HL-60 (cell line): ENCODE data around the gene SCAF4.

Experiments
- DNase-seq, 2 experiments: peaks; one replicate each; pipeline ENCODE4 v3.0.0-alpha.2; 2010 to 2020; ENCODE audit warnings: low read depth in 1 of 2, low spot score in 1 of 2
- H3K27ac ChIP-seq: fragments of 250-450 bp; sonication (Bioruptor Pico); replicated peaks from 2 replicates; pipeline ENCODE4 v1.5.1; 2020; ENCODE audit warnings: mild to moderate bottlenecking, moderate library complexity
- H3K27me3 ChIP-seq: fragments of 250-450 bp; sonication (Bioruptor Pico); 2 replicates; pipeline ENCODE4 v1.5.1; 2021; ENCODE audit warnings: mild to moderate bottlenecking, moderate library complexity; ENCODE audit not compliant: insufficient read depth, poor library complexity, severe bottlenecking
- H3K4me3 ChIP-seq: replicated peaks from 2 replicates; pipeline ENCODE4 v1.5.1; 2011; ENCODE audit warnings: mild to moderate bottlenecking, control low read depth, low read length; ENCODE audit not compliant: insufficient read depth
- GABPA ChIP-seq: IDR thresholded peaks from 2 replicates; pipeline ENCODE4 v1.6.1; 2012; ENCODE audit warnings: low read depth
- POLR2AphosphoS5 ChIP-seq: IDR thresholded peaks from 2 replicates; pipeline ENCODE4 v1.6.1; 2012; ENCODE audit warnings: low read depth
- SPI1 ChIP-seq: IDR thresholded peaks from 2 replicates; pipeline ENCODE4 v1.6.1; 2012; ENCODE audit warnings: low read depth, mild to moderate bottlenecking, borderline replicate concordance
- TF ChIP-seq, protein P1 (sequence below): IDR thresholded peaks from 2 replicates; pipeline ENCODE4 v1.6.1; 2012; ENCODE audit warnings: low read depth; ENCODE audit not compliant: insufficient replicate concordance
- TF ChIP-seq, protein P2 (sequence below): IDR thresholded peaks from one replicate; pipeline ENCODE4 v1.5.1; 2011; ENCODE audit warnings: low read length, control low read depth, inconsistent platforms; ENCODE audit not compliant: insufficient read depth

The SCAF4 gene

GRCh38 chr21:31663584-31664249 lies 68.2 kb downstream of the SCAF4 start:
- Histone ChIP-seq H3K27me3 (no peaks in the 10 kb centered on the region), H3K27ac (no peak overlapping the region), H3K4me3 (no peak overlapping the region)
- no peak for TF ChIP-seq GABPA
- no peak for DNase-seq

GRCh38 chr21:31660591-31660990 lies 71.3 kb downstream of the SCAF4 start:
- TF ChIP-seq SPI1, result no peak
- TF ChIP-seq, protein P1, sequence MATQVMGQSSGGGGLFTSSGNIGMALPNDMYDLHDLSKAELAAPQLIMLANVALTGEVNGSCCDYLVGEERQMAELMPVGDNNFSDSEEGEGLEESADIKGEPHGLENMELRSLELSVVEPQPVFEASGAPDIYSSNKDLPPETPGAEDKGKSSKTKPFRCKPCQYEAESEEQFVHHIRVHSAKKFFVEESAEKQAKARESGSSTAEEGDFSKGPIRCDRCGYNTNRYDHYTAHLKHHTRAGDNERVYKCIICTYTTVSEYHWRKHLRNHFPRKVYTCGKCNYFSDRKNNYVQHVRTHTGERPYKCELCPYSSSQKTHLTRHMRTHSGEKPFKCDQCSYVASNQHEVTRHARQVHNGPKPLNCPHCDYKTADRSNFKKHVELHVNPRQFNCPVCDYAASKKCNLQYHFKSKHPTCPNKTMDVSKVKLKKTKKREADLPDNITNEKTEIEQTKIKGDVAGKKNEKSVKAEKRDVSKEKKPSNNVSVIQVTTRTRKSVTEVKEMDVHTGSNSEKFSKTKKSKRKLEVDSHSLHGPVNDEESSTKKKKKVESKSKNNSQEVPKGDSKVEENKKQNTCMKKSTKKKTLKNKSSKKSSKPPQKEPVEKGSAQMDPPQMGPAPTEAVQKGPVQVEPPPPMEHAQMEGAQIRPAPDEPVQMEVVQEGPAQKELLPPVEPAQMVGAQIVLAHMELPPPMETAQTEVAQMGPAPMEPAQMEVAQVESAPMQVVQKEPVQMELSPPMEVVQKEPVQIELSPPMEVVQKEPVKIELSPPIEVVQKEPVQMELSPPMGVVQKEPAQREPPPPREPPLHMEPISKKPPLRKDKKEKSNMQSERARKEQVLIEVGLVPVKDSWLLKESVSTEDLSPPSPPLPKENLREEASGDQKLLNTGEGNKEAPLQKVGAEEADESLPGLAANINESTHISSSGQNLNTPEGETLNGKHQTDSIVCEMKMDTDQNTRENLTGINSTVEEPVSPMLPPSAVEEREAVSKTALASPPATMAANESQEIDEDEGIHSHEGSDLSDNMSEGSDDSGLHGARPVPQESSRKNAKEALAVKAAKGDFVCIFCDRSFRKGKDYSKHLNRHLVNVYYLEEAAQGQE, result no peak
- no peak for TF ChIP-seq POLR2AphosphoS5
- TF ChIP-seq, protein P2, sequence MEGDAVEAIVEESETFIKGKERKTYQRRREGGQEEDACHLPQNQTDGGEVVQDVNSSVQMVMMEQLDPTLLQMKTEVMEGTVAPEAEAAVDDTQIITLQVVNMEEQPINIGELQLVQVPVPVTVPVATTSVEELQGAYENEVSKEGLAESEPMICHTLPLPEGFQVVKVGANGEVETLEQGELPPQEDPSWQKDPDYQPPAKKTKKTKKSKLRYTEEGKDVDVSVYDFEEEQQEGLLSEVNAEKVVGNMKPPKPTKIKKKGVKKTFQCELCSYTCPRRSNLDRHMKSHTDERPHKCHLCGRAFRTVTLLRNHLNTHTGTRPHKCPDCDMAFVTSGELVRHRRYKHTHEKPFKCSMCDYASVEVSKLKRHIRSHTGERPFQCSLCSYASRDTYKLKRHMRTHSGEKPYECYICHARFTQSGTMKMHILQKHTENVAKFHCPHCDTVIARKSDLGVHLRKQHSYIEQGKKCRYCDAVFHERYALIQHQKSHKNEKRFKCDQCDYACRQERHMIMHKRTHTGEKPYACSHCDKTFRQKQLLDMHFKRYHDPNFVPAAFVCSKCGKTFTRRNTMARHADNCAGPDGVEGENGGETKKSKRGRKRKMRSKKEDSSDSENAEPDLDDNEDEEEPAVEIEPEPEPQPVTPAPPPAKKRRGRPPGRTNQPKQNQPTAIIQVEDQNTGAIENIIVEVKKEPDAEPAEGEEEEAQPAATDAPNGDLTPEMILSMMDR, result no peak
- no peak for TF ChIP-seq GABPA
- no peaks in the 10 kb centered on the region for H3K27me3 ChIP-seq
- peak overlapping the region; percentile 60 for H3K27ac ChIP-seq
- DNase-seq, result no peak
- H3K4me3 ChIP-seq, result peak overlapping the region; percentile 85

- TF ChIP-seq SPI1 (no peak), GABPA (no peak), POLR2AphosphoS5 (no peak)
- TF ChIP-seq, protein P1, result no peak
- TF ChIP-seq, protein P2, result no peak
- Histone ChIP-seq H3K27ac (peak overlapping the region; percentile 60), H3K27me3 (no peaks in the 10 kb centered on the region), H3K4me3 (peak overlapping the region; percentile 85)
- peak in 1 of 2 experiments; percentile 7 for DNase-seq
Measured at GRCh38 chr21:31660259-31660565, 71.7 kb downstream of the SCAF4 start.

GRCh38 chr21:31659536-31660258 lies 72.2 kb downstream of the SCAF4 start, which contains the start of gene SOD1:
TSS of gene SOD1 (plus strand) at chr21:31659693. CDS start at chr21:31659770, 77 bp downstream.
- peak; percentile 82 to 94 for DNase-seq
- H3K27ac ChIP-seq, result peak within 1 kb of the TSS; percentile 78
- no peaks in the 10 kb centered on the region for H3K27me3 ChIP-seq
- TF ChIP-seq, protein P2, result no peak
- TF ChIP-seq POLR2AphosphoS5, result peak; percentile 94
- TF ChIP-seq SPI1, result no peak
- TF ChIP-seq, protein P1, result peak; percentile 67
- no peak for TF ChIP-seq GABPA
- peak within 1 kb of the TSS; percentile 85 for H3K4me3 ChIP-seq
